Tibial nerve (tissue), 4 donors: ENCODE results near the gene SEC24D. TPM values are rescaled to one million over a fixed set of nuclear protein-coding genes. Genes with fewer than 3 reads are reported as not detected.

Experiments
- DNase-seq, 2 donors: peaks; one replicate each; pipeline ENCODE4 v3.0.0-alpha.2; 2019; ENCODE audit warnings: low spot score in 2 of 2
- H3K27ac ChIP-seq, 4 donors: fragments of 200-600 bp; sonication (generic) in 3 of 4; one replicate each; pipeline ENCODE4 v1.5.1; 2017 to 2019; ENCODE audit warnings: mild to moderate bottlenecking in 1 of 4
- H3K27me3 ChIP-seq, 2 donors: fragments of 200-600 bp; sonication (generic) in 1 of 2; one replicate each; pipeline versions ENCODE4 v1.5.1 to v1.6.0; 2017 to 2019
- H3K36me3 ChIP-seq, 3 donors: fragments of 200-600 bp; sonication (generic); one replicate each; pipeline ENCODE4 v1.5.1; 2018 to 2019
- H3K4me1 ChIP-seq, 4 donors: fragments of 200-600 bp; sonication (generic) in 3 of 4; one replicate each; pipeline ENCODE4 v1.5.1; 2017 to 2019
- H3K4me3 ChIP-seq, 4 donors: fragments of 200-600 bp; sonication (generic) in 3 of 4; one replicate each; pipeline ENCODE4 v1.5.1; 2017 to 2019; ENCODE audit warnings: mild to moderate bottlenecking in 1 of 4, moderate library complexity in 1 of 4
- H3K9me3 ChIP-seq, 4 donors: fragments of 200-600 bp; sonication (generic) in 3 of 4; one replicate each; pipeline ENCODE4 v1.5.1; 2017 to 2019
- EP300 ChIP-seq, 2 donors: sonication (generic); formaldehyde crosslinking; IDR thresholded peaks; one replicate each; pipeline ENCODE4 v1.6.1; 2017; ENCODE audit warnings: antibody characterized with exemption in 2 of 2, mild to moderate bottlenecking in 1 of 2
- POLR2A ChIP-seq, 2 donors: fragments of 450-650 bp; IDR thresholded peaks; one replicate each; pipeline ENCODE4 v1.6.1; 2017; ENCODE audit warnings: antibody characterized with exemption in 2 of 2, mild to moderate bottlenecking in 2 of 2, moderate library complexity in 2 of 2
- WGBS, 2 donors: methylation state at CpG; one replicate each; pipeline ENCODE4 v1.1.5; 2018; 5-methylcytosine and 5-hydroxymethylcytosine counted together
- total RNA-seq, 4 donors: library from RNA; depleted of rRNA; stranded (reverse); fragments of >200 nt; gene quantifications; one replicate each; pipeline ENCODE4 v1.1.0, GENCODE V29; 2016
- TF ChIP-seq, protein P1 (sequence below), 5 experiments: fragments of 200-600 bp in 3 of 5; fragments of 450-650 bp in 2 of 5; sonication (generic) in 3 of 5; IDR thresholded peaks; one replicate each; pipeline ENCODE4 v1.5.1; 2016 to 2019; ENCODE audit warnings: antibody characterized with exemption in 5 of 5, mild to moderate bottlenecking in 3 of 5, moderate library complexity in 2 of 5

Gene SEC24D
- total RNA-seq, 4 donors from 2014 or later = 24.0 to 54.6 (median 34.0) TPM

DNA sequence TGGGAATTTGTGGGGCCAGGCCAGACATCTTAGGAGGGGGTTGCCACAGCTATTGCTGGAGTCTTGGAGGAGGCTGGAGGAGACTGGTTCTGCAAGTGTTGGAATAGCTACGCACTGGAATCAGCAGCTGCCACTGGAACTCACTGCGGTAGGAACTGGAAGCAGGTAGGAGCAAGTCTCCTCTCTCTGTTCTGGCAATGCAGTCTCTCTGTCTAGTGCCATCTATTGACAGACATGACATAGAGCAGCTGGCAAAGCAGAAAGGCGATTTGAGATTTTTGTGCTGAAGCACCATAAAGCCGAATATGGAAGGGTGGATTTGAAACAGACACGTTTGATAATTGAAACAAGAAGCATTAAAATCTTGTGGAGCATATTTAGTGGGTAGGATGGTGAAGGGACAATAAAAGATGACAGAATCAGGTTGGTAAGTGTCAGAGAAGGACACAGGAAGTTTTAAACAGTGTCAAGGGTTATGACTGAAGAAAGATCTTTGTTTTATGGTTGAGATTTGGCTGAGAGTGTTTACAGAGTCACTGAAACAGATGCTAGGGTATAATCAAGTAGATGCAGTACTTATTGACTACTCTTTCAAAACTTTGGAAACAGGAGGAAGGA is 29.3 kb upstream of the SEC24D start:
- DNase-seq = no peak
- Histone ChIP-seq H3K36me3 (no peaks in the 10 kb centered on the region), H3K27me3 (no peaks in the 10 kb centered on the region), H3K9me3 (no peaks in the 10 kb centered on the region), H3K27ac (no peak overlapping the region), H3K4me3 (no peak overlapping the region), H3K4me1 (peaks cover 0 to 18% (median 0%) of the 10 kb centered on the region in 4 donors)
- TF ChIP-seq, protein P1, sequence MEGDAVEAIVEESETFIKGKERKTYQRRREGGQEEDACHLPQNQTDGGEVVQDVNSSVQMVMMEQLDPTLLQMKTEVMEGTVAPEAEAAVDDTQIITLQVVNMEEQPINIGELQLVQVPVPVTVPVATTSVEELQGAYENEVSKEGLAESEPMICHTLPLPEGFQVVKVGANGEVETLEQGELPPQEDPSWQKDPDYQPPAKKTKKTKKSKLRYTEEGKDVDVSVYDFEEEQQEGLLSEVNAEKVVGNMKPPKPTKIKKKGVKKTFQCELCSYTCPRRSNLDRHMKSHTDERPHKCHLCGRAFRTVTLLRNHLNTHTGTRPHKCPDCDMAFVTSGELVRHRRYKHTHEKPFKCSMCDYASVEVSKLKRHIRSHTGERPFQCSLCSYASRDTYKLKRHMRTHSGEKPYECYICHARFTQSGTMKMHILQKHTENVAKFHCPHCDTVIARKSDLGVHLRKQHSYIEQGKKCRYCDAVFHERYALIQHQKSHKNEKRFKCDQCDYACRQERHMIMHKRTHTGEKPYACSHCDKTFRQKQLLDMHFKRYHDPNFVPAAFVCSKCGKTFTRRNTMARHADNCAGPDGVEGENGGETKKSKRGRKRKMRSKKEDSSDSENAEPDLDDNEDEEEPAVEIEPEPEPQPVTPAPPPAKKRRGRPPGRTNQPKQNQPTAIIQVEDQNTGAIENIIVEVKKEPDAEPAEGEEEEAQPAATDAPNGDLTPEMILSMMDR (IDR thresholded peaks at IDR 0.05) = peak; percentile 45 to 66 (median 55)
- no peak for TF ChIP-seq POLR2A (IDR thresholded peaks at IDR 0.05)
- no peak for TF ChIP-seq EP300 (IDR thresholded peaks at IDR 0.05)
- WGBS, 2 donors = 15 to 18% methylated on average over 5 of the region's 5 CpGs

DNA sequence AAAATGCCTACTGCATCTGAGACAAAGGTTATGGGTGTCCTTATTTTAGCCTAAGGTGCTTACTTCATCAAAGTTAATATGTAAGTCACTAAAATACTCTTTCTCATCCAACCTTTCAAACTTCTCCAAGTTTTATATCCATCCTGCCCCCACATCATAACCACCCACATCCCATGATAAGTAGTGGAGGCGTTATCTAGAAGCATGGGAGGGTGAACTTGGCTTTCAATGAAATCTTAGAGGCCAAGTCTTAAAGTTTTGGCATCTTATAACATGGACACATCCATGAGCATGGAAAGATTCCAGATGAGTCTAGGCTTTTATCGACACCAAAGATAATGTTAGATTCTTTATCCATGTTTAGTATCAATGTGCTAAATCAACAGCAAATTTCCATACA is 22.9 kb upstream of the SEC24D start:
- DNase-seq = no peak
- no peaks in the 10 kb centered on the region for H3K4me1 ChIP-seq
- H3K36me3 ChIP-seq = no peaks in the 10 kb centered on the region
- H3K27me3 ChIP-seq = no peaks in the 10 kb centered on the region
- WGBS, 2 donors = 85 to 88% methylated on average over 2 of the region's 2 CpGs
- no peak overlapping the region for H3K4me3 ChIP-seq
- TF ChIP-seq, protein P1 (IDR thresholded peaks at IDR 0.05) = no peak
- TF ChIP-seq EP300 (IDR thresholded peaks at IDR 0.05) = no peak
- no peak for TF ChIP-seq POLR2A (IDR thresholded peaks at IDR 0.05)
- no peak overlapping the region for H3K27ac ChIP-seq
- H3K9me3 ChIP-seq = no peaks in the 10 kb centered on the region

DNA sequence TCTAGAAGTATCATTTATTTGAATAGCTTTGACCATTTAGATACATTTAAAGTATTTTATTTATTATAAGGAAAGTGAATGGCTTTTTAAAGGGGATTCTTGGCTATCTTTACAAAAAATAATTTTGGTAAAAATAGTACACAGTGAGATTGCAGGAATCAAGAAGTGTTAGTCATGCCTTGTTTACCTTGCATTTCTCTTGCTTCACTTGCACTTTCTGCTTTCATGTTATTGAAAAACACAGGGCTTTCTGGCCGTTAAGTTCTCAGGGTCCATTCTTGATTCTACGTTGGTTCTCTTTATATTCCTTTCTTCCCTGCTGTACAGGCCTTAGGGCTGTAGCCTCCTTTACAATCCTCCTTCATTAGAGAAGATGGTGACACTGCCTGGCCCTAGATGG is 21.8 kb upstream of the SEC24D start:
- no peaks in the 10 kb centered on the region for H3K27me3 ChIP-seq
- TF ChIP-seq POLR2A (IDR thresholded peaks at IDR 0.05) (no peak), EP300 (IDR thresholded peaks at IDR 0.05) (no peak)
- TF ChIP-seq, protein P1 (IDR thresholded peaks at IDR 0.05) = no peak
- no peak for DNase-seq
- 69 to 73% methylated on average over 2 of the region's 2 CpGs for WGBS, 2 donors
- no peaks in the 10 kb centered on the region for H3K4me1 ChIP-seq
- no peak overlapping the region for H3K27ac ChIP-seq
- H3K36me3 ChIP-seq = no peaks in the 10 kb centered on the region
- H3K4me3 ChIP-seq = no peak overlapping the region
- no peaks in the 10 kb centered on the region for H3K9me3 ChIP-seq

DNA sequence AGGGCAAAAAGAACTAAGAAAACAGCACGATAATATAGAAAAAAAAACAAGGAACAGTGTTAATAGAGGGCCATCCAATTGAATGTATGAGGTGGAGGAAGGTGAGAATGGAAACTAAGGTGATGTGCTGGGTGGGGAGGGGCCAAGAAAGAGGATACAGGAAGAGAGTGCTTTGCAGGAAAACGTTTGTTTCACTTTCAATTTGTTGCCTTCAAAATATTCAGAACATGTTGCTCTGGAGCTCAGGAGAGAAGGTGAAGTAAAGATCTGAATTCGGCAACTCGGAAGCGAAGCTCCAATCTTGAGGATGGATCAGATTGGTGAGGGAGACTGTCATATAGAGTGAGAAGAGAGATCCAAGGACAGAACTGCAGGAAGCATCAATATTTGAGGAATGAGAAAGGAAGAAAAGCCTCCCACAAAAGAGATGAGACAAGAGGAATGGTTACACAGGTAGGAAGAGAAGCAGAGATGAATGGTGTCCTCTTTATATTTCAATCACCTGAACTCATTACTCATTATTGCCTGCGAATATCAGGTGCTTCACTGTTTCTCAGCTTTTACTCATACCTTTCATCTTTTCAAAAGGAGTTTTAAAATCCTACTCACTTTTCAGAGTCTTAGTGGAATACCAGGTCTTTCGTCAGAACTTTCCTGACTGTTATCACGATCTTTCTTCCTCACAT is 14.7 kb upstream of the SEC24D start:
- Histone ChIP-seq H3K27me3 (no peaks in the 10 kb centered on the region), H3K27ac (peak overlapping the region in 2 of 4 donors; percentile 32 to 55)

DNA sequence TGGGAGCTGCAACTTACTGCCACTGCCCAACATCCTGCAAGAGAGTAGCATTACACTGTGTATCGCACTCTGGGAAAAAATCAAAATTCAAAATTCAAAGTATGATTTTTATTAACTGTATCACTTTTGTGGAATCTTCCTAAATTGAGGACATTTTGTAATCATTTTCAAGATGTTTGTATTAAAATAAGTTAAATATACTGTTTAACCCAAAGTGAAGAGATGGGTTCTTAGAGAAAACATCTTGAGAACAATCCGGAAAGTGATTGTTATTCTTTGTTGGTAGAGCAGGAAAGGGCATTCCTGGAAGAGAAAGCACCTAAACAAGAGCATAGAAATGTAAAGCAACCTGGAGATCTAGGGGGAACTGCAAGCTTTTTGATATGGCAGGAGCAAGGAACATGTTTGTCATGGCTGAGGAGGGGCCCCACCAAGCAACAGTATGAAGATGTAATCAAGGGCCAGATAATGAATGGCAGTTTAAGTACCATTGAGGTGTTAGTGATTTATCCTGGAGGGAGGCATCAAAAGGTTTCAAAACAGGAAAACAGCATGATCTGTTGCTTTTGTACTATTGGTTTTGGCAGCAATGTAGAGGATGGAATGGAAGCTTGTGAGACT is 14.1 kb upstream of the SEC24D start:
- no peaks in the 10 kb centered on the region for H3K36me3 ChIP-seq
- no peak for TF ChIP-seq EP300 (IDR thresholded peaks at IDR 0.05)
- TF ChIP-seq POLR2A (IDR thresholded peaks at IDR 0.05) = no peak
- TF ChIP-seq, protein P1 (IDR thresholded peaks at IDR 0.05) = no peak
- no peaks in the 10 kb centered on the region for H3K9me3 ChIP-seq
- peak overlapping the region in 3 of 4 donors; percentile 21 to 47 (median 31) for H3K4me3 ChIP-seq
- 92 to 97% methylated on average over 2 of the region's 2 CpGs for WGBS, 2 donors
- no peaks in the 10 kb centered on the region for H3K27me3 ChIP-seq
- peak overlapping the region in 1 of 4 donors; percentile 55 for H3K27ac ChIP-seq
- DNase-seq = no peak
- peaks cover 0 to 16% (median 0%) of the 10 kb centered on the region in 4 donors for H3K4me1 ChIP-seq

More for the DNA sequence above, 14.7 kb upstream of the SEC24D start:
- Histone ChIP-seq H3K4me3 (peak overlapping the region in 3 of 4 donors; percentile 21 to 47 (median 31)), H3K9me3 (no peaks in the 10 kb centered on the region), H3K36me3 (no peaks in the 10 kb centered on the region), H3K4me1 (peaks cover 0 to 16% (median 0%) of the 10 kb centered on the region in 4 donors)
- no peak for DNase-seq
- no peak for TF ChIP-seq EP300 (IDR thresholded peaks at IDR 0.05)
- WGBS, 2 donors = 40 to 49% methylated on average over 8 of the region's 8 CpGs
